ENCODE measurements around the gene SLIRP. TPM values are rescaled to one million over a fixed set of nuclear protein-coding genes. Genes with fewer than 3 reads are reported as not detected.

SLIRP gene
- polyA plus RNA-seq, 1 of the 3 experiments (the other 2 are of a cell fraction): 306 TPM

GRCh38 chr14:77722301-77722700 is 14.4 kb downstream of the SLIRP start:
- no peaks in the 10 kb centered on the region for H3K27me3 ChIP-seq (ENCODE audit: insufficient read depth)
- H3F3A ChIP-seq (replicated peaks; ENCODE audit: insufficient read depth): peaks cover 40% of the 10 kb centered on the region
- H2AFZ ChIP-seq (ENCODE audit: low read depth): no peak overlapping the region
- ChIA-PET POLR2A (no interaction called here), CTCF (interaction anchor here (0.7 to 1.1 kb wide), 2 partner anchors 68 to 710 kb away, joined by 3 read pairs; no protein-coding TSS in a partner anchor)
- no peak overlapping the region for H3K4me3 ChIP-seq (ENCODE audit: low read depth in 2 of 2, low read length in 1 of 2)
- no peaks in the 10 kb centered on the region for H3K4me1 ChIP-seq (ENCODE audit: control insufficient read depth in 1 of 2, insufficient read depth in 2 of 2, low read depth in 1 of 2, low read length in 1 of 2)
- no peaks in the 10 kb centered on the region for H4K20me1 ChIP-seq (ENCODE audit: insufficient read depth)
- H3K4me2 ChIP-seq: no peak overlapping the region
- no peak overlapping the region for H3K9ac ChIP-seq
- H3K79me2 ChIP-seq (ENCODE audit: insufficient read depth): 0 out of 2 replicates have a peak, but pooled peaks cover 9% of the 10 kb centered on the region
- DNase-seq: no peak
- WGBS (ENCODE audit: low lambda C conversion rate): 94% methylated on average over 3 of the region's 3 CpGs
- H3K9me3 ChIP-seq: no peaks in the 10 kb centered on the region
- H3K27ac ChIP-seq (ENCODE audit: low read depth in 2 of 2, low read length in 1 of 2): no peak overlapping the region
- peaks cover 53 to 76% of the 10 kb centered on the region in 2 experiments for H3K36me3 ChIP-seq (replicated peaks in 1 of 2; ENCODE audit: control insufficient read depth in 1 of 2, insufficient read depth in 2 of 2, low read length in 1 of 2)
- H3K9me2 ChIP-seq: no peaks in the 10 kb centered on the region
- TF ChIP-seq RFX5 (IDR thresholded peaks at IDR 0.05; ENCODE audit: low read length) (no peak), GATA2 (CRISPR knock-in tag; IDR thresholded peaks at IDR 0.05) (no peak), FOXM1 (IDR thresholded peaks at IDR 0.05; ENCODE audit: low read depth) (no peak), FOSL2 (IDR thresholded peaks at IDR 0.05; ENCODE audit: borderline replicate concordance, low read depth) (no peak), REST (IDR thresholded peaks at IDR 0.05; ENCODE audit: low read depth, low read length) (no peak), PBX3 (IDR thresholded peaks at IDR 0.05) (no peak), SMC3 (IDR thresholded peaks at IDR 0.05; ENCODE audit: low read depth, low read length) (no peak)

GRCh38 chr14:77730976-77731497 is 23.1 kb downstream of the SLIRP start:
- no peak for DNase-seq
- H3F3A ChIP-seq (replicated peaks; ENCODE audit: insufficient read depth): peaks cover 8% of the 10 kb centered on the region
- 0 out of 2 replicates have a peak, but pooled peaks cover 6% of the 10 kb centered on the region for H3K79me2 ChIP-seq (ENCODE audit: insufficient read depth)
- no peak overlapping the region for H2AFZ ChIP-seq (ENCODE audit: low read depth)
- no peak overlapping the region for H3K4me2 ChIP-seq
- no peak overlapping the region for H3K9ac ChIP-seq
- H3K27me3 ChIP-seq (ENCODE audit: insufficient read depth): no peaks in the 10 kb centered on the region
- no peak overlapping the region for H3K27ac ChIP-seq (ENCODE audit: low read depth in 2 of 2, low read length in 1 of 2)
- ChIA-PET POLR2A (no interaction called here), CTCF (interaction anchor here (0.6 kb wide), 1 partner anchor 380 kb away, joined by 3 read pairs; no protein-coding TSS in a partner anchor)
- H3K36me3 ChIP-seq (replicated peaks in 1 of 2; ENCODE audit: control insufficient read depth in 1 of 2, insufficient read depth in 2 of 2, low read length in 1 of 2): peaks cover 82 to 97% of the 10 kb centered on the region in 2 experiments
- 79% methylated on average over 3 of the region's 3 CpGs for WGBS (ENCODE audit: low lambda C conversion rate)
- no peaks in the 10 kb centered on the region for H4K20me1 ChIP-seq (ENCODE audit: insufficient read depth)
- no peak overlapping the region for H3K4me3 ChIP-seq (ENCODE audit: low read depth in 2 of 2, low read length in 1 of 2)
- no peaks in the 10 kb centered on the region for H3K9me3 ChIP-seq
- no peaks in the 10 kb centered on the region for H3K4me1 ChIP-seq (ENCODE audit: control insufficient read depth in 1 of 2, insufficient read depth in 2 of 2, low read depth in 1 of 2, low read length in 1 of 2)
- no peaks in the 10 kb centered on the region for H3K9me2 ChIP-seq
- no peak for TF ChIP-seq RFX5 (IDR thresholded peaks at IDR 0.05; ENCODE audit: low read length)
- TF ChIP-seq CTCF (IDR thresholded peaks at IDR 0.05): no peak
- TF ChIP-seq IRF3 (IDR thresholded peaks at IDR 0.05; ENCODE audit: low read depth, low read length): no peak
- TF ChIP-seq GATA2 (CRISPR knock-in tag; IDR thresholded peaks at IDR 0.05): no peak
- TF ChIP-seq JUND (IDR thresholded peaks at IDR 0.05): no peak
- no peak for TF ChIP-seq RCOR1 (IDR thresholded peaks at IDR 0.05; ENCODE audit: low read length)
- TF ChIP-seq NFIC (IDR thresholded peaks at IDR 0.05; ENCODE audit: borderline replicate concordance): no peak
- no peak for TF ChIP-seq MXI1 (IDR thresholded peaks at IDR 0.05; ENCODE audit: low read depth, low read length)
- no peak for TF ChIP-seq POLR2AphosphoS5 (IDR thresholded peaks at IDR 0.05; ENCODE audit: low read depth, low read length)
- TF ChIP-seq USF1 (IDR thresholded peaks at IDR 0.05; ENCODE audit: borderline replicate concordance, low read depth): no peak
- no peak for TF ChIP-seq USF2 (IDR thresholded peaks at IDR 0.05; ENCODE audit: borderline replicate concordance, low read depth, low read length)
- TF ChIP-seq CHD2 (IDR thresholded peaks at IDR 0.05; ENCODE audit: low read length, partially characterized antibody): no peak
- no peak for TF ChIP-seq RAD21 (IDR thresholded peaks at IDR 0.05; ENCODE audit: low read length)
